ENCODE results near the gene SMOC2.
A peak's percentile ranks its signal among the peaks of the same experiment; 100 is the strongest.

The SMOC2 gene

DNA sequence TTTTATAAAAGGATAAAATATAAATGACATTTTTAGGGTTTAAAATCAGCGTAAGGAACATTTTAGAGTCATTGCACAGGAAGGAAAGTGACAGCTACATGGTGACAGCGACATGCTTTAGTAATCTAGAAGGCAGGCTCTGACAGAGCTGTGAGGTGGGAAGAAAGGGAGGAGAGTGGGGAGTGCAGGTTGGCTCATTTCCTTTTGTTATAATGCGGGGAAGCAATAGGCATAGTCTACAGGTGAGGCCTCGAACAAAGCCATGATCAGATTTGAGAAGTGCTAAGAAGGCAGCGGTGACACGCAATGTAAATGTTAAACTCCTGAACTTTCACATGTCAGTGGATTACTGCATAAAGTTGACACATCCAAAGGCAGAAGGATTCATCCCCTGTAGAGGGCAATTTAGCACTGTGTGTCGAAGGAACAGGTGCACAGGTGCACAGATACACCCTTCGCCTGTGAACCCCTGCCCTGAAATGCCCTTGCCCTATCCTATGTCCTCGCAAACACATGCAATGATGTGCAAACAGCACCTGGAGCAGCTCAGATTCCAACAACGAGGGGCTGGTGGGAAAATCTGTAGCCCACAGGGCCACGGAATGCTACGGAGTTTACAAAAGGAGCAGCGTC lies 32.4 kb upstream of the SMOC2 start:
- H3K4me1 ChIP-seq (ENCODE audit: control insufficient read depth, insufficient read depth, low read length), result no peaks in the 10 kb centered on the region
- no peak for DNase-seq (ENCODE audit: low read depth)
- H3K4me3 ChIP-seq (ENCODE audit: low read length), result no peak overlapping the region
- no peaks in the 10 kb centered on the region for H3K9me3 ChIP-seq (ENCODE audit: control insufficient read depth, low read length)
- peaks cover 20% of the 10 kb centered on the region for H3K27me3 ChIP-seq (replicated peaks; ENCODE audit: control insufficient read depth, insufficient read depth, low read length)
- no peaks in the 10 kb centered on the region for H3K36me3 ChIP-seq (ENCODE audit: control insufficient read depth, insufficient read depth, low read length, severe bottlenecking)
- no peak overlapping the region for H3K9ac ChIP-seq (ENCODE audit: low read length)

DNA sequence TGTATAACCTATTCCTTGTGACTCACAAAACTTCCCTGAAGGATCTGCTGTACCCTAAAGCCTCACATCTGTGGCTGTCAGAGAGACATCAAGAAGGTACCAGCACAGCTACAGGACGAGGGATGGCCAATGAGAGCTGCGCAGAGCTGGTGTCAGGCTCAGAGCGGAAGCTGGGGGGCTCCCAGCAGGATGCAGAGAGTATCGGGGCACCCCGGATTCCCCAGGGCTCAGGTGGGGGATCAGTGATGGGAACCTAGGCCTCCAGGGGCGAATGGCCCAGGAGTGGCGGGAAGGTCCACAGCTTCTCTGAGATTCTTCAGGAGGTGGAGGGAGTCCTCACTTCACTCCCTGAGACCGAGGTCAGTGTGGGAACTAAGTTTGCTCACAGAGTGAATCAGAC lies 30.9 kb upstream of the SMOC2 start:
- Histone ChIP-seq H3K36me3 (ENCODE audit: control insufficient read depth, insufficient read depth, low read length, severe bottlenecking) (no peaks in the 10 kb centered on the region), H3K27me3 (replicated peaks; ENCODE audit: control insufficient read depth, insufficient read depth, low read length) (peaks cover 19% of the 10 kb centered on the region), H3K9ac (ENCODE audit: low read length) (no peak overlapping the region), H3K9me3 (ENCODE audit: control insufficient read depth, low read length) (no peaks in the 10 kb centered on the region), H3K4me3 (ENCODE audit: low read length) (no peak overlapping the region), H3K4me1 (ENCODE audit: control insufficient read depth, insufficient read depth, low read length) (peaks cover 4% of the 10 kb centered on the region)
- no peak for DNase-seq (ENCODE audit: low read depth)

DNA sequence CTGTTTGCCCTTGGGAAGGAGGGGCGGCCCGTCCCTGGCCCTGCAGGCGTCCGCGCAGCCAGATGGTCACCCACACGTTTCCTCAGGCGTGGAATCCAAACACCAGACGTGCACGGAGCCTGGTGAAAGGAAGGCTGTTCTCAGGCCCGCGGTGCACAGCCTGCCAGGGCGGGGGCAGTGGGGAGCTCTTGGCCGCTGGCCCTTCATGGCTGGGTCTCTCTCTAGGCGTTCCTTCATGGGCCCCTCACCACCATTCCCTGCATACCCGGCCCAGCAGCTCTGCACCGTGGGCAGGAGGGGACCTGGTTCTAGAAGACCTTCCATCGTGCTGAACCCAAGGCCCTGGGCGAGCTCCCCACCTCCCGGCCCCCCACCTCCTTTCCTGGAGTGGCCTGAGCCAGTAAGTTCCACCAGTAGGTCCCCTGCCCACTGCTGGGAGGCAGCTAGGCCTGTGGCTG lies 30.4 kb upstream of the SMOC2 start:
- Histone ChIP-seq H3K4me1 (ENCODE audit: control insufficient read depth, insufficient read depth, low read length) (peaks cover 6% of the 10 kb centered on the region), H3K9ac (ENCODE audit: low read length) (no peak overlapping the region), H3K9me3 (ENCODE audit: control insufficient read depth, low read length) (no peaks in the 10 kb centered on the region), H3K4me3 (ENCODE audit: low read length) (no peak overlapping the region), H3K27me3 (replicated peaks; ENCODE audit: control insufficient read depth, insufficient read depth, low read length) (peaks cover 14% of the 10 kb centered on the region), H3K36me3 (ENCODE audit: control insufficient read depth, insufficient read depth, low read length, severe bottlenecking) (no peaks in the 10 kb centered on the region)
- no peak for DNase-seq (ENCODE audit: low read depth)

DNA sequence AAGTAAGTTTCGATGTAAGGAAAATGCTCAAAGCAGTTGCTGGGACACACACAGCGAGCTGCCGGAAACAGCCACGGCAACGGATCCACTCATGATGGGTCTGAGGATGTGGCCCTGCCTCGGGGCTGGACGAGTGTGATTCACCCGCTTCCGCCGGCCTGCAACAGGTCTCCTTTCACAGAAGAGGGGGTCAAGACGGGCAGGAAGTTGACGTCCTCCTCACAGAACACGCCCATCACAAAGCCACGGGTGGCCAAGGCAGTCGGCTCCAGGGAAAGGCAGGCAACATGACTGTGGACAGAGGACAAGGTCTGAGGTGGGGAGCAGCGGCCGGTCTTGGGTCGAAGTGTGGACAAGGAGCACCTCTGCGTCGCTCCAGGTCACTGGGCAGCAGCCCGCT lies 29.9 kb upstream of the SMOC2 start:
- peaks cover 12% of the 10 kb centered on the region for H3K27me3 ChIP-seq (replicated peaks; ENCODE audit: control insufficient read depth, insufficient read depth, low read length)
- no peak overlapping the region for H3K4me3 ChIP-seq (ENCODE audit: low read length)
- H3K4me1 ChIP-seq (ENCODE audit: control insufficient read depth, insufficient read depth, low read length), result peaks cover 6% of the 10 kb centered on the region
- no peak overlapping the region for H3K9ac ChIP-seq (ENCODE audit: low read length)
- H3K9me3 ChIP-seq (ENCODE audit: control insufficient read depth, low read length), result no peaks in the 10 kb centered on the region
- DNase-seq (ENCODE audit: low read depth), result no peak
- H3K36me3 ChIP-seq (ENCODE audit: control insufficient read depth, insufficient read depth, low read length, severe bottlenecking), result no peaks in the 10 kb centered on the region

DNA sequence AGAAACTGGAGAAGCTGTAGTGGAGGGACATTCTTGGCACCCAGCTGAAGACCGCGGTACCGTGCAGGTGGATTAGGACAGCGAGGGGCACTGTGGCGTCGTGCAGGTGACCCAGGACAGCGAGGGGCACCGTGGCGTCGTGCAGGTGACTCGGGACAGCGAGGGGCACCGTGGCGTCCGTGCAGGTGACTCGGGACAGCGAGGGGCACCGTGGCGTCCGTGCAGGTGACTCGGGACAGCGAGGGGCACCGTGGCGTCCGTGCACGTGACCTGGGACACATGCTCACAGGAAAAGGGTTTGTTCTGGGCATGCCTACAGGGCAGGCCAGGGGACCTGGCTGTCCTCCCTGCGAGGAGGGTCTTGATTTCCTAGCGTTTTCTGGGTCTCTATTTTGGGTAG lies 29.2 kb upstream of the SMOC2 start:
- H3K36me3 ChIP-seq (ENCODE audit: control insufficient read depth, insufficient read depth, low read length, severe bottlenecking), result no peaks in the 10 kb centered on the region
- DNase-seq (ENCODE audit: low read depth), result no peak
- H3K9me3 ChIP-seq (ENCODE audit: control insufficient read depth, low read length), result no peaks in the 10 kb centered on the region
- H3K4me1 ChIP-seq (ENCODE audit: control insufficient read depth, insufficient read depth, low read length), result peaks cover 6% of the 10 kb centered on the region
- H3K4me3 ChIP-seq (ENCODE audit: low read length), result no peak overlapping the region
- H3K9ac ChIP-seq (ENCODE audit: low read length), result no peak overlapping the region
- H3K27me3 ChIP-seq (replicated peaks; ENCODE audit: control insufficient read depth, insufficient read depth, low read length), result peaks cover 7% of the 10 kb centered on the region

DNA sequence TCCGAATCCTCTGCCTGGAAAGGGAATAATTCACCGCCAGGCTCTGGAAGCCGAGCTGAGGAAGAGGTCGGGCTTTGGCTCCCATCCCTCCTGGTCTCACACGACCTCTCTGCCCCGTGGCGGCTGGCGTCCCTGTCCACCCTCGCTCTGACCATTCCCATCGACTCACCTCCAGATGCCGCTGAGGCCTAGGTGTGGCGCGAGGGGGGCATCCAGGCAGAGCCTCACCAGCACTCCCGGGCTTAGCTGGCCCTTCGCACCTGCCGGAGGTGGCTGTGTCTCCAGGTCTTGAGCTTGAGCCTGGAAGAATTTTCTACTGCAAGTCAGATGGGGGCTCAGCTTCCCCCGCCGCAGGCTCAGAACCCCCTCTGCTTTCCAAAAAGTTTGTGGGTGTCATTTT lies 28.5 kb upstream of the SMOC2 start:
- H3K36me3 ChIP-seq (ENCODE audit: control insufficient read depth, insufficient read depth, low read length, severe bottlenecking), result no peaks in the 10 kb centered on the region
- H3K4me1 ChIP-seq (ENCODE audit: control insufficient read depth, insufficient read depth, low read length), result peaks cover 9% of the 10 kb centered on the region
- no peak overlapping the region for H3K9ac ChIP-seq (ENCODE audit: low read length)
- peaks cover 2% of the 10 kb centered on the region for H3K27me3 ChIP-seq (replicated peaks; ENCODE audit: control insufficient read depth, insufficient read depth, low read length)
- no peak for DNase-seq (ENCODE audit: low read depth)
- H3K4me3 ChIP-seq (ENCODE audit: low read length), result no peak overlapping the region
- no peaks in the 10 kb centered on the region for H3K9me3 ChIP-seq (ENCODE audit: control insufficient read depth, low read length)

DNA sequence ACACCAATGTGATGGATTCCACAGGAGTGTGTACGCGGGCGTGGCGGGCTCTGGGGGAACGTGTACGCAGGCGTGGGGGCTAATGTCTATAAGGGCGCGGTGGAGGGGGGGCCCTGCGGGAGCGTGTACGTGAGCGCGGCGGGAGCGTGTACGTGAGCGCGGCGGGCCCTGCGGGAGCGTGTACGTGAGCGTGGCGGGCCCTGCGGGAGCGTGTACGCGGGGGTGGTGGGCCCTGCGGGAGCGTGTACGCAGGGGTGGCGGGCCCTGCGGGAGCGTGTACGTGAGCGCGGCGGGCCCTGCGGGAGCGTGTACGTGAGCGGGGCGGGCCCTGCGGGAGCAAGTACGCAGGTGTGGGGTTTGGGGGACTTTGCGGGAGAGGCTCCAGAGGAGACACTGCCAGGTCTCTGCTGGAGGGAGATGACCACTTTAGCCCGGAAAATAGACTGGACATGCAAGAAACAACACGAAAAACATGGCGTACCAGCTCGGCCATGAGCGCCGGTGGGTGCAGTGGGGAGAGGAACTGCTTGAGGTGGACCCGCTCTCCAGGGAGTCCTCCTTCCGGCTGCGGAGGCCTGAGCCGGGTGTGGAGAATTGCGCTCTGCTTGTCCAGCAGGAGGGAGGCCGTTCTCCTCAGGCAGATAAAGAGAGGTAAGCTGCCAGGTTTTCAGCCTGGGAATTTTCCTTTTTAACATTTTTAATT lies 27.8 kb upstream of the SMOC2 start:
- no peak overlapping the region for H3K4me3 ChIP-seq (ENCODE audit: low read length)
- peaks cover 16% of the 10 kb centered on the region for H3K4me1 ChIP-seq (ENCODE audit: control insufficient read depth, insufficient read depth, low read length)
- no peak for DNase-seq (ENCODE audit: low read depth)
- H3K9me3 ChIP-seq (ENCODE audit: control insufficient read depth, low read length), result no peaks in the 10 kb centered on the region
- H3K27me3 ChIP-seq (replicated peaks; ENCODE audit: control insufficient read depth, insufficient read depth, low read length), result no peaks in the 10 kb centered on the region
- H3K36me3 ChIP-seq (ENCODE audit: control insufficient read depth, insufficient read depth, low read length, severe bottlenecking), result no peaks in the 10 kb centered on the region
- no peak overlapping the region for H3K9ac ChIP-seq (ENCODE audit: low read length)

DNA sequence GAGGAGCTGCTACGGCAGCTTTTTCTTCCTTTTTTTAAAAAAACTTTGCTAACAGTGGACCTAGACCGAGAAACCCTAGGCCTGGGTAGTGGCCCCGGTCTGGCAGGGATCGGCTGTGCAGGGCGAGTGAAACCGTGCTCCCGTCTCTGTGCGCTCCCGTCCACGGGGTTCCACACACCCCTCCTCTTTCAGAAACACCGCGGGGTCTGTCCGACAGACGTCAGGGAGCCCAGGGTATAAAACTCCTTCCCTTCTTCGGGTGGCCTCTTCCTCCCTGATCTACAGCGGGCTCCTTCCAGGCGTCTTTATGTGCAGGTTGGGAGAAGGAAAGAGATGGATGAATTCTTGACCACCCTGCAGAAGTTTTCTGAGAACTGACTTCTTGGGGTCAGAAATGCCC lies 27.1 kb upstream of the SMOC2 start:
- no peak for DNase-seq (ENCODE audit: low read depth)
- H3K4me1 ChIP-seq (ENCODE audit: control insufficient read depth, insufficient read depth, low read length), result peaks cover 23% of the 10 kb centered on the region
- H3K4me3 ChIP-seq (ENCODE audit: low read length), result no peak overlapping the region
- no peaks in the 10 kb centered on the region for H3K9me3 ChIP-seq (ENCODE audit: control insufficient read depth, low read length)
- no peaks in the 10 kb centered on the region for H3K36me3 ChIP-seq (ENCODE audit: control insufficient read depth, insufficient read depth, low read length, severe bottlenecking)
- H3K9ac ChIP-seq (ENCODE audit: low read length), result no peak overlapping the region
- H3K27me3 ChIP-seq (replicated peaks; ENCODE audit: control insufficient read depth, insufficient read depth, low read length), result no peaks in the 10 kb centered on the region

DNA sequence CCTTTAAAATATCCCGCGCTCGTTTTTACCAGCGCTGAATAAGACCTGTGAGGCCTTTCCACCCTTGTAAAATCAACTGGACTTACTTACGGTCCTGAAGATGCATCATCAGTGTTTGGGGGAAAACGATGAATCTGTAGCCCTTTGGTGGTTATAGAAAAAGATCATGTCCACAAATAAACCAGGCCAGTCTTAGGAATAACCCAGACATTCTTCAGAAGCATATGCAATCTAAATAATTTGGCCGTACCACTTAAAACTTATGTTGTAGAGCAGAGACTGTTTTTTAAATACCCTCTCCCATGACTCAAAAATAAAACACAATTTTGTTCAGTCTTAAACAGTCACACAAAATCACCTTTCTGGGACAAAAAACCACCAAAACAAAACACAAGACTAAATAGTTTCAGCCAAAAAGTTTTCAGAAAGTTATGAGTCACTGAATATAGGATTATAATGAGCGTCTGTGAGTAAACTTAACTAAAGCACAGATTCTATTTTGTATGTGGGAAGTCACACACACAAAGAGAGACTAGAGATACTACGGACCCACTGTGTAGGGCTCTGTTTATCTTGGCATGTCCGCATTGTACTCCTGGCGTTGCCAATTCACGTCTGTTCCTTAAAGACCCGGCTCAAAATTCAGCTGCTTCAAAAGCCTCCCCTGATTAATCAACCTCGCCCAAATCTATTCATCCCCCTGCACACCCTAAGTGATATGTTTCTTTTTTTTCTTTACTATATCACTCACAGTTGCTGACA lies 26.5 kb upstream of the SMOC2 start:
- DNase-seq (ENCODE audit: low read depth), result no peak
- Histone ChIP-seq H3K9ac (ENCODE audit: low read length) (no peak overlapping the region), H3K4me3 (ENCODE audit: low read length) (peak overlapping the region; percentile 5), H3K4me1 (ENCODE audit: control insufficient read depth, insufficient read depth, low read length) (peaks cover 26% of the 10 kb centered on the region), H3K27me3 (replicated peaks; ENCODE audit: control insufficient read depth, insufficient read depth, low read length) (no peaks in the 10 kb centered on the region), H3K9me3 (ENCODE audit: control insufficient read depth, low read length) (no peaks in the 10 kb centered on the region), H3K36me3 (ENCODE audit: control insufficient read depth, insufficient read depth, low read length, severe bottlenecking) (no peaks in the 10 kb centered on the region)

DNA sequence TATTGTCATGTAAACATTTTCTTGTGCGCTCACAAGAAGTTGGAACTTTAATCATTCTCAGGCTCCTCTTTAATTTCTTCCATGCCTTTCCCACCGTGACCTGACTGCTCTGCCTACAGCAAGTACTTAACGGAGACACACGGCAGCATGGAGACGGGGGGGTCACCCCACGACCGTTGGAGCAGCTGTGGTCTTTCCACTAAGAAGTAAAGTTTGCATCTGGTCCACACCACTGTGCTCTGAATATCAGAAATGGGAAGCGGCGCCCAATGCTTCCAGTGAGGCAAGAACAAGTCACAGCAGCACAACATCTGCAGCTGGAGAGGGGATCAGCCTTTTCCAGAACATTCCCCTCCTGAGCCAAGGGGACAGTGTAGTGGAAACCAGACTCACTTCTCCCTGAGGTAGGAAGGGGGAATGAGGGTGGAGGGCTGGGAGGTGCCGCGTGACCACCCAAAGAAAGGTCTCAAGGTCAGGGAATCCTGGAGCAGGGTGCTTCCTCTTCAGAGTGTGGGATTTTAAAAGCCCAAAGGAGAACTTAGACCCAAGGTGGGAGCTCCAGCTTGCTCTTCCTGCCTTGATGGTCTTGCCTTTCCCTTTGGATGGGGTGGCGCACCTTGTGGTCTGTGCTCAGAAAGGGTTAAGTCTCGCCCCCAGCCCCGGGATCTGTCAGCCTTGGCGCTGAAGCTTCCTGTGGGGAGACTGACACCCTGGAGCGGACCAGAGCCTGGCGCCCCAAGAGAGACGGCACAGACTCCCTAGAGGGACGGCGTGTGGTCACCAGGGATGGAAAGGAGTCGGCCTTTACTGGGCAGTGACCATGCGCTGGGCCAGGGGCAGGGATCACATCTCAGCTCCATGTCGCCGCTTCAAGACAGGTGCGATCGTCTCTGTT lies 25.6 kb upstream of the SMOC2 start:
- Histone ChIP-seq H3K9me3 (ENCODE audit: control insufficient read depth, low read length) (no peaks in the 10 kb centered on the region), H3K4me3 (ENCODE audit: low read length) (peak overlapping the region; percentile 5), H3K9ac (ENCODE audit: low read length) (no peak overlapping the region), H3K4me1 (ENCODE audit: control insufficient read depth, insufficient read depth, low read length) (peaks cover 26% of the 10 kb centered on the region), H3K27me3 (replicated peaks; ENCODE audit: control insufficient read depth, insufficient read depth, low read length) (no peaks in the 10 kb centered on the region), H3K36me3 (ENCODE audit: control insufficient read depth, insufficient read depth, low read length, severe bottlenecking) (no peaks in the 10 kb centered on the region)
- no peak for DNase-seq (ENCODE audit: low read depth)
